ENCODE measurements around the gene MGA. TPM values are rescaled to one million over a fixed set of nuclear protein-coding genes. Genes with fewer than 3 reads are reported as not detected.
A peak's percentile ranks its signal among the peaks of the same experiment; 100 is the strongest.

Gene MGA
- total RNA-seq, 1 donor from 2014 or later: 32.6 TPM

DNA sequence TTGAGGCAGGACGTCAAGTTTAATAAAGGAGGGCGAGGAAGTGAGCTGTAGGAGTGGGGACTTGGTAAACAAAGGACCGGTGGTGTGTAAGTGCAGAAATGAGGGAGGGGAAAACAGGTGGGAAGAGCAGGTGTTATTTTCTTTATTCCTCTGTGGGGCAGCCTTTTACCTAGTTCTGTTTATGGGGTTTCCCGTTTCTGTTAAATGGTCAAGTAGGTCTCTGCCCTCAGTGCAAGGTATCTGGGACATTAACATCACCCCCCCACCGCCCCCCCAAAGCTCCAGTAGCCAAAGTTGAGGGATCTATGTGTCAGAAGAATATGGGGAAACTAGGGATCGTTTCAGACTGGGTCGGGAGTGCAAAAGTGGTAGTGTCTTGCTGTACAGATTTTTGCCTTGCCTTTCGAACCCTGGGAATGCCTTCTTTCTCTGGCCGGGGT is 893 bp downstream of the MGA start:
- Mint-ChIP-seq H3K9me3 (ENCODE audit: unreplicated experiment) (no peaks in the 10 kb centered on the region), H3K27ac (ENCODE audit: unreplicated experiment) (peak overlapping the region; percentile 95), H3K27me3 (ENCODE audit: low read depth, unreplicated experiment) (no peaks in the 10 kb centered on the region), H3K4me1 (ENCODE audit: low read depth, unreplicated experiment) (peaks cover 8% of the 10 kb centered on the region), H3K36me3 (ENCODE audit: low read depth, unreplicated experiment) (peaks cover 3% of the 10 kb centered on the region), H3K4me3 (ENCODE audit: unreplicated experiment) (peak overlapping the region; percentile 93)
- TF ChIP-seq CTCF (IDR thresholded peaks at IDR 0.05; ENCODE audit: insufficient read depth, low read depth, low read length) (no peak), EZH2 (IDR thresholded peaks at IDR 0.05; ENCODE audit: insufficient read depth, low read length) (no peak)
- H3K4me2 ChIP-seq (ENCODE audit: low read length): peak overlapping the region; percentile 90
- H4K20me1 ChIP-seq (ENCODE audit: insufficient read depth, low read length): peaks cover 37% of the 10 kb centered on the region
- H3K79me2 ChIP-seq (ENCODE audit: insufficient read depth, low read length): peaks cover 54% of the 10 kb centered on the region
- no peaks in the 10 kb centered on the region for H3K36me3 ChIP-seq (ENCODE audit: insufficient read depth, low read length)
- peak overlapping the region; percentile 63 for H3K4me3 ChIP-seq (ENCODE audit: insufficient read depth, low read depth, low read length)
- H3K4me1 ChIP-seq (ENCODE audit: insufficient read depth, low read length): peaks cover 31% of the 10 kb centered on the region
- no peaks in the 10 kb centered on the region for H3K27me3 ChIP-seq (ENCODE audit: insufficient read depth, low read length)
- FAIRE-seq: no peak
- H3K27ac ChIP-seq (ENCODE audit: low read depth, low read length): peak overlapping the region; percentile 81
- H3K9ac ChIP-seq (ENCODE audit: low read length): peak overlapping the region; percentile 75
- no peak for DNase-seq (ENCODE audit: low read depth)
- H3K9me3 ChIP-seq (ENCODE audit: insufficient read depth, low read depth, low read length): no peaks in the 10 kb centered on the region
- H2AFZ ChIP-seq (ENCODE audit: low read depth, low read length): peak overlapping the region; percentile 72

GRCh38 chr15:41661518-41662225 is 1.5 kb downstream of the MGA start:
- H3K4me1 Mint-ChIP-seq (ENCODE audit: low read depth, unreplicated experiment): peaks cover 12% of the 10 kb centered on the region
- DNase-seq (ENCODE audit: low read depth) (peak; percentile 82), FAIRE-seq (no peak)
- H3K9ac ChIP-seq (ENCODE audit: low read length): peak overlapping the region; percentile 75
- no peaks in the 10 kb centered on the region for H3K36me3 ChIP-seq (ENCODE audit: insufficient read depth, low read length)
- H3K4me3 ChIP-seq (ENCODE audit: insufficient read depth, low read depth, low read length): peak overlapping the region; percentile 63
- H3K4me2 ChIP-seq (ENCODE audit: low read length): peak overlapping the region; percentile 90
- no peaks in the 10 kb centered on the region for H3K9me3 Mint-ChIP-seq (ENCODE audit: unreplicated experiment)
- no peaks in the 10 kb centered on the region for H3K9me3 ChIP-seq (ENCODE audit: insufficient read depth, low read depth, low read length)
- no peaks in the 10 kb centered on the region for H3K27me3 Mint-ChIP-seq (ENCODE audit: low read depth, unreplicated experiment)
- H3K36me3 Mint-ChIP-seq (ENCODE audit: low read depth, unreplicated experiment): peaks cover 3% of the 10 kb centered on the region
- H4K20me1 ChIP-seq (ENCODE audit: insufficient read depth, low read length): peaks cover 43% of the 10 kb centered on the region
- H2AFZ ChIP-seq (ENCODE audit: low read depth, low read length): peak overlapping the region; percentile 68
- peaks cover 31% of the 10 kb centered on the region for H3K4me1 ChIP-seq (ENCODE audit: insufficient read depth, low read length)
- H3K79me2 ChIP-seq (ENCODE audit: insufficient read depth, low read length): peaks cover 60% of the 10 kb centered on the region
- TF ChIP-seq EZH2 (IDR thresholded peaks at IDR 0.05; ENCODE audit: insufficient read depth, low read length): no peak
- no peak for TF ChIP-seq CTCF (IDR thresholded peaks at IDR 0.05; ENCODE audit: insufficient read depth, low read depth, low read length)
- peak overlapping the region; percentile 93 for H3K4me3 Mint-ChIP-seq (ENCODE audit: unreplicated experiment)
- H3K27ac Mint-ChIP-seq (ENCODE audit: unreplicated experiment): peak overlapping the region; percentile 95
- no peaks in the 10 kb centered on the region for H3K27me3 ChIP-seq (ENCODE audit: insufficient read depth, low read length)
- peak overlapping the region; percentile 9 for H3K27ac ChIP-seq (ENCODE audit: low read depth, low read length)

DNA sequence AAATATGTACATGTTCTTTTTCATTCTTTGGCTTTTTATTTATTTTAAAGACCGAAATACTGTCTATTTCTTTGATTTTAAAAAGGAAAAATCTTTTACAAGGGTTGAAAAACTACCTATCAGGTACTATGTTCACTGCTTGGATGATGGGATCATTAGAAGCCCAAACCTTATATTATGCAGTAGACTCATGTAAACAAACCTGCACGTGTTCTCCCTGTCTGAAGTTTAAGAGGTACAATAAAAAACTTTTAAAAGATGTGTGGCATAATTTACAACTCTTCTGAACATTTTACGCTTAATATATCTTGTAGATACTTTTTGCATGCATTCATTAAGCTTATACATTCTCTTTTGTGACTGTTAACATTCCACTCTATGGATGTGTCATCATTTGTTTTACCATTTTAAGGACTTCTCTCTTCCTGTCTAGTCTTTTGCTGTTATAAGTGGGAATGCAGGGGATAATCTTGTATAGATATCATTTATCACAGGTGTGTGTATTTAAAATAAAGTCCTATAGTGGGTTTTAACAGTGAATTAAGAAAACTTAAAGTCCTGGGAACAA is 6.2 kb downstream of the MGA start:
- Histone ChIP-seq H4K20me1 (ENCODE audit: insufficient read depth, low read length) (peaks cover 71% of the 10 kb centered on the region), H3K9ac (ENCODE audit: low read length) (no peak overlapping the region), H3K4me2 (ENCODE audit: low read length) (peak overlapping the region; percentile 56), H3K27me3 (ENCODE audit: insufficient read depth, low read length) (no peaks in the 10 kb centered on the region), H3K79me2 (ENCODE audit: insufficient read depth, low read length) (peaks cover 98% of the 10 kb centered on the region), H3K4me1 (ENCODE audit: insufficient read depth, low read length) (peaks cover 14% of the 10 kb centered on the region), H3K36me3 (ENCODE audit: insufficient read depth, low read length) (peaks cover 4% of the 10 kb centered on the region), H2AFZ (ENCODE audit: low read depth, low read length) (no peak overlapping the region), H3K4me3 (ENCODE audit: insufficient read depth, low read depth, low read length) (no peak overlapping the region), H3K9me3 (ENCODE audit: insufficient read depth, low read depth, low read length) (no peaks in the 10 kb centered on the region), H3K27ac (ENCODE audit: low read depth, low read length) (no peak overlapping the region)
- Mint-ChIP-seq H3K4me1 (ENCODE audit: low read depth, unreplicated experiment) (peaks cover 14% of the 10 kb centered on the region), H3K4me3 (ENCODE audit: unreplicated experiment) (peak overlapping the region; percentile 15), H3K36me3 (ENCODE audit: low read depth, unreplicated experiment) (peaks cover 14% of the 10 kb centered on the region), H3K27me3 (ENCODE audit: low read depth, unreplicated experiment) (no peaks in the 10 kb centered on the region), H3K27ac (ENCODE audit: unreplicated experiment) (peak overlapping the region; percentile 75), H3K9me3 (ENCODE audit: unreplicated experiment) (no peaks in the 10 kb centered on the region)
- DNase-seq (ENCODE audit: low read depth) (peak; percentile 40), FAIRE-seq (no peak)
- TF ChIP-seq EZH2 (IDR thresholded peaks at IDR 0.05; ENCODE audit: insufficient read depth, low read length) (no peak), CTCF (IDR thresholded peaks at IDR 0.05; ENCODE audit: insufficient read depth, low read depth, low read length) (no peak)

All from astrocyte (in vitro differentiated cells and primary cell).